ENCODE measurements around the gene SLC6A16.
A peak's percentile ranks its signal among the peaks of the same experiment; 100 is the strongest.
"Not testable (repeated sequence)": the region's sequence is repeated elsewhere in the genome, so short reads cannot be mapped to it uniquely, and the experiment has no call there.

The SLC6A16 gene

GRCh38 chr19:49331187-49331586, 6.2 kb upstream of the SLC6A16 start:
- not testable (repeated sequence) for DNase-seq (ENCODE audit: low spot score)

GRCh38 chr19:49328741-49329140, 3.8 kb upstream of the SLC6A16 start:
- DNase-seq (ENCODE audit: low spot score) = no peak

- peak; percentile 48 for DNase-seq (ENCODE audit: low spot score)
These were observed 3.0 kb upstream of the SLC6A16 start for GRCh38 chr19:49327878-49328544.

GRCh38 chr19:49326165-49326704, 1.2 kb upstream of the SLC6A16 start:
- DNase-seq (ENCODE audit: low spot score) = peak; percentile 74

GRCh38 chr19:49325756-49326155, 765 bp upstream of the SLC6A16 start:
- DNase-seq (ENCODE audit: low spot score) = not testable (repeated sequence)

- no peak for DNase-seq (ENCODE audit: low spot score)
These were observed 6.7 kb downstream of the SLC6A16 start for GRCh38 chr19:49318296-49318695.

GRCh38 chr19:49316284-49316683, 8.7 kb downstream of the SLC6A16 start:
- no peak for DNase-seq (ENCODE audit: low spot score)

GRCh38 chr19:49315111-49315510, 9.9 kb downstream of the SLC6A16 start:
- no peak for DNase-seq (ENCODE audit: low spot score)

GRCh38 chr19:49309087-49309486, 15.9 kb downstream of the SLC6A16 start:
- no peak for DNase-seq (ENCODE audit: low spot score)

GRCh38 chr19:49306734-49307133, 18.3 kb downstream of the SLC6A16 start:
- peak; percentile 39 for DNase-seq (ENCODE audit: low spot score)

- no peak for DNase-seq (ENCODE audit: low spot score)
These were observed 23.1 kb downstream of the SLC6A16 start for GRCh38 chr19:49301866-49302252.

GRCh38 chr19:49301165-49301865, 23.7 kb downstream of the SLC6A16 start:
- DNase-seq (ENCODE audit: low spot score) = peak; percentile 88

- DNase-seq (ENCODE audit: low spot score) = not testable (repeated sequence)
These were observed 26.3 kb downstream of the SLC6A16 start for GRCh38 chr19:49298653-49299052.

GRCh38 chr19:49297403-49297802, 27.6 kb downstream of the SLC6A16 start:
- DNase-seq (ENCODE audit: low spot score) = no peak

GRCh38 chr19:49295208-49295880, 29.6 kb downstream of the SLC6A16 start:
- DNase-seq (ENCODE audit: low spot score) = no peak

GRCh38 chr19:49294401-49294800, 30.6 kb downstream of the SLC6A16 start:
- no peak for DNase-seq (ENCODE audit: low spot score)

GRCh38 chr19:49290517-49290916, 34.5 kb downstream of the SLC6A16 start:
- DNase-seq (ENCODE audit: low spot score) = no peak

- DNase-seq (ENCODE audit: low spot score) = not testable (repeated sequence)
These were observed 35.7 kb downstream of the SLC6A16 start for GRCh38 chr19:49289286-49289685.

- not testable (repeated sequence) for DNase-seq (ENCODE audit: low spot score)
These were observed 36.8 kb downstream of the SLC6A16 start for GRCh38 chr19:49288205-49288604.

- no peak for DNase-seq (ENCODE audit: low spot score)
These were observed 37.7 kb downstream of the SLC6A16 start for GRCh38 chr19:49287141-49287770.

- no peak for DNase-seq (ENCODE audit: low spot score)
These were observed 42.8 kb downstream of the SLC6A16 start for GRCh38 chr19:49282184-49282583.

GRCh38 chr19:49272204-49272603, 52.8 kb downstream of the SLC6A16 start:
- no peak for DNase-seq (ENCODE audit: low spot score)
